Progenitor cell of endocrine pancreas (in vitro differentiated cells): ENCODE data around the gene IL6ST. TPM values are rescaled to one million over a fixed set of nuclear protein-coding genes. Genes with fewer than 3 reads are reported as not detected.
"Not testable (repeated sequence)": the region's sequence is repeated elsewhere in the genome, so short reads cannot be mapped to it uniquely, and the experiment has no call there.

Experiments used
- DNase-seq: peaks from one replicate; pipeline ENCODE4 v3.0.0; 2021; ENCODE audit warnings: low spot score; ENCODE audit not compliant: unreplicated experiment
- H3K27ac Mint-ChIP-seq: 2 replicates; pipeline ENCODE4 v1.8.0; 2021; ENCODE audit warnings: mild to moderate bottlenecking, moderate library complexity, mixed read lengths
- H3K27me3 Mint-ChIP-seq: 2 replicates; pipeline ENCODE4 v1.8.0; 2021; ENCODE audit warnings: mixed read lengths
- H3K36me3 Mint-ChIP-seq: 2 replicates; pipeline ENCODE4 v1.8.0; 2022; ENCODE audit warnings: mixed read lengths; ENCODE audit not compliant: insufficient read depth
- H3K4me1 Mint-ChIP-seq: 2 replicates; pipeline ENCODE4 v1.8.0; 2021; ENCODE audit warnings: low read depth, mixed read lengths
- H3K4me3 Mint-ChIP-seq: 2 replicates; pipeline ENCODE4 v1.8.0; 2021; ENCODE audit warnings: low read depth, mild to moderate bottlenecking, moderate library complexity, mixed read lengths
- H3K9me3 Mint-ChIP-seq: 2 replicates; pipeline ENCODE4 v1.8.0; 2021; ENCODE audit warnings: low read depth, mixed read lengths
- CTCF ChIP-seq: fragments of 200-600 bp; sonication (generic); IDR thresholded peaks from one replicate; pipeline ENCODE4 v1.5.0; 2021; ENCODE audit warnings: antibody characterized with exemption, mild to moderate bottlenecking; ENCODE audit not compliant: unreplicated experiment
- total RNA-seq: library from RNA; stranded (reverse); gene quantifications from 2 replicates; pipeline ENCODE4 v1.2.1, GENCODE V29; 2021

The IL6ST gene
- total RNA-seq, 1 donor from 2014 or later: 53.2 TPM

- no peak for DNase-seq
- TF ChIP-seq CTCF: no peak
- Mint-ChIP-seq H3K4me1 (peaks cover 17% of the 10 kb centered on the region), H3K4me3 (no peak overlapping the region), H3K36me3 (no peaks in the 10 kb centered on the region), H3K9me3 (peaks cover 6% of the 10 kb centered on the region), H3K27me3 (no peaks in the 10 kb centered on the region), H3K27ac (no peak overlapping the region)
These were observed 8.4 kb upstream of the IL6ST start for GRCh38 chr5:56003179-56003578.

GRCh38 chr5:56002303-56002702 is 7.5 kb upstream of the IL6ST start:
- H3K36me3 Mint-ChIP-seq: no peaks in the 10 kb centered on the region
- DNase-seq: no peak
- H3K4me1 Mint-ChIP-seq: peaks cover 20% of the 10 kb centered on the region
- no peak for TF ChIP-seq CTCF
- no peak overlapping the region for H3K4me3 Mint-ChIP-seq
- peaks cover 6% of the 10 kb centered on the region for H3K9me3 Mint-ChIP-seq
- H3K27me3 Mint-ChIP-seq: no peaks in the 10 kb centered on the region
- H3K27ac Mint-ChIP-seq: no peak overlapping the region

DNA sequence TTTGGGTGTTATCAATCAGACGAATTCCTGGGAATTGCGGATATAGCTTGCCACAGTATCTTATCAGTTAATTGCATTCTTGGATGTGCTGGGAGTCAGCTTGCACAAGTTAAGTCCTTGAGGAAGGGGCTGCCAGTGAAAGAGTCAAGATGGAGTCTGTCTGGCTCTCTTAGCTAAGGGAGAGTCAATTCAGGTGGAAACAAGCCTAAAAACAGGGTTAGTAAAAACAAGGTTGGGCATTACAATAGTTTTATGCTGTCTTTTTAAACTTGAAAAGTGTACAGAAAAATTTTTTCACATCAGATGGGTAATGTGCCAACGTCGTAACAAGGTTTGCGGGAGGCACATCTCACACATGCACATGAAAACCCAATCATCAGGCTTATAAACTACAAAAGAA is 5.5 kb upstream of the IL6ST start:
- DNase-seq, H3K36me3 Mint-ChIP-seq, H3K27me3 Mint-ChIP-seq, H3K4me3 Mint-ChIP-seq, H3K27ac Mint-ChIP-seq, H3K9me3 Mint-ChIP-seq: not testable (repeated sequence)
- H3K4me1 Mint-ChIP-seq: peaks cover 13% of the 10 kb centered on the region

DNA sequence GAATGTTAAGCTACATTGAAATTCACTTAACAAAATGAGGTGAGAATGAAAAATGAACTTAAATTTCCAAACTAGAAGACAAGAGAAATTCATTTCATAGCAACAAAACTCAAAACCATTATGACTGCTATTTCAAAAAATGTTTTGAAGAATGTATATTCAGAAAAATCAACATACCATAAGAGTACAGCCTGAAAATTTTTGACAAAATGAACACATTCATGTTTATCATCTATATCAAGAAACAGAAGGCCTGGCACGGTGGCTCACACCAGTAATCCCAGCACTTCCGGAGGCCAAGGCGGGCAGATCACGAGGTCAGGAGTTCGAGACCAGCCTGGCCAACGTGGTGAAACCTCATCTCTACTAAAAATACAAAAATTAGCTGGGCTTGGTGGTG is 4.2 kb upstream of the IL6ST start:
- no peaks in the 10 kb centered on the region for H3K27me3 Mint-ChIP-seq
- no peak overlapping the region for H3K27ac Mint-ChIP-seq
- peaks cover 6% of the 10 kb centered on the region for H3K9me3 Mint-ChIP-seq
- no peak overlapping the region for H3K4me3 Mint-ChIP-seq
- peaks cover 13% of the 10 kb centered on the region for H3K4me1 Mint-ChIP-seq
- no peaks in the 10 kb centered on the region for H3K36me3 Mint-ChIP-seq
- TF ChIP-seq CTCF: no peak
- DNase-seq: no peak

GRCh38 chr5:55997742-55998351 is 3.1 kb upstream of the IL6ST start:
- no peaks in the 10 kb centered on the region for H3K27me3 Mint-ChIP-seq
- H3K9me3 Mint-ChIP-seq: peaks cover 6% of the 10 kb centered on the region
- DNase-seq: no peak
- no peaks in the 10 kb centered on the region for H3K36me3 Mint-ChIP-seq
- H3K27ac Mint-ChIP-seq: no peak overlapping the region
- no peak for TF ChIP-seq CTCF
- H3K4me3 Mint-ChIP-seq: no peak overlapping the region
- H3K4me1 Mint-ChIP-seq: peaks cover 19% of the 10 kb centered on the region
